HepG2 (cell line): ENCODE results near the gene SLC29A1. TPM values are rescaled to one million over a fixed set of nuclear protein-coding genes. Genes with fewer than 3 reads are reported as not detected.
A peak's percentile ranks its signal among the peaks of the same experiment; 100 is the strongest.

Source experiments
- ATAC-seq: fragments of 200-7000 bp; cut with Tn5 transposase; 3 replicates; pipeline ENCODE4 v1.9.1; 2020; ENCODE audit warnings: mild to moderate bottlenecking, moderate library complexity
- BruUV-seq: library from RNA; stranded (reverse); fragments of 400-500 nt; replicated peaks from 2 replicates; lab custom pipeline; 2021; lab: Mats Ljungman, UMichigan
- CTCF ChIA-PET: fragments of 300-600 bp; formaldehyde crosslinking; extraction: SDS; loops from one replicate; lab custom pipeline; 2021; ENCODE audit warnings: low total read pairs, inconsistent platforms, low intra/inter-chr PET ratio; lab: Yijun Ruan, JAX
- POLR2A ChIA-PET: fragments of 350-600 bp; sonication (Branson Sonifier 250); formaldehyde crosslinking; loops from one replicate; lab custom pipeline; 2020; ENCODE audit warnings: antibody characterized with exemption, inconsistent platforms; lab: Yijun Ruan, JAX
- DNase-seq: peaks from one replicate; pipeline ENCODE4 v3.0.0-alpha.2; 2015; ENCODE audit warnings: low spot score
- FAIRE-seq: peaks from 3 replicates; lab custom pipeline; 2011; peaks lifted over from hg19 to GRCh38; lab: Jason Lieb, UNC
- H2AFZ ChIP-seq: one replicate; pipeline ENCODE4 v1.6.1; 2011; ENCODE audit warnings: low read length, inconsistent platforms
- H3K27ac ChIP-seq: fragments of 300-600 bp; 3 replicates; pipeline ENCODE4 v1.8.0; 2011; ENCODE audit warnings: mixed run types, mild to moderate bottlenecking, mixed read lengths, low read length, inconsistent platforms; ENCODE audit not compliant: insufficient read depth; ENCODE audit errors: extremely low read length
- H3K27me3 ChIP-seq, 2 experiments: fragments of 200-600 bp in 1 of 2; 2 replicates in 1 of 2; 3 replicates in 1 of 2; pipeline versions ENCODE4 v1.6.0 to v1.8.0; 2011; ENCODE audit warnings: low read length in 2 of 2, mild to moderate bottlenecking in 2 of 2, moderate library complexity in 2 of 2, inconsistent platforms in 1 of 2; ENCODE audit not compliant: insufficient read depth in 2 of 2, control insufficient read depth in 1 of 2
- H3K36me3 ChIP-seq, 2 experiments: fragments of 200-600 bp in 1 of 2; replicated peaks in 1 of 2; 2 replicates in 1 of 2; 3 replicates in 1 of 2; pipeline versions ENCODE4 v1.5.1 to v1.8.0; 2011; ENCODE audit warnings: low read length in 2 of 2, inconsistent platforms in 1 of 2; ENCODE audit not compliant: insufficient read depth in 2 of 2, control insufficient read depth in 1 of 2
- H3K4me1 ChIP-seq: 2 replicates; pipeline ENCODE4 v1.5.1; 2012; ENCODE audit warnings: low read length, inconsistent platforms; ENCODE audit not compliant: insufficient read depth
- H3K4me2 ChIP-seq: 2 replicates; pipeline ENCODE4 v1.6.0; 2011; ENCODE audit warnings: low read depth, low read length, inconsistent platforms
- H3K4me3 ChIP-seq, 3 experiments: fragments of 200-600 bp in 1 of 3; sonication (generic), shearing (Covaris generic) in 1 of 3; replicated peaks in 1 of 3; 2 replicates each; pipeline ENCODE4 v1.5.1; 2011 to 2016; ENCODE audit warnings: low read length in 3 of 3, inconsistent platforms in 2 of 3, low read depth in 2 of 3, mild to moderate bottlenecking in 2 of 3, control low read depth in 1 of 3, mixed read lengths in 1 of 3; ENCODE audit not compliant: insufficient read depth in 1 of 3
- H3K79me2 ChIP-seq: one replicate; pipeline ENCODE4 v1.6.1; 2011; ENCODE audit warnings: low read length, inconsistent platforms; ENCODE audit not compliant: insufficient read depth
- H3K9ac ChIP-seq: 2 replicates; pipeline ENCODE4 v1.6.0; 2011; ENCODE audit warnings: mild to moderate bottlenecking, low read depth, low read length, inconsistent platforms; ENCODE audit not compliant: insufficient read depth
- H3K9me3 ChIP-seq: 2 replicates; pipeline ENCODE4 v1.5.1; 2012; ENCODE audit warnings: mild to moderate bottlenecking, low read length
- H4K20me1 ChIP-seq: 2 replicates; pipeline ENCODE4 v1.6.0; 2011; ENCODE audit warnings: inconsistent platforms, mild to moderate bottlenecking, low read length, moderate library complexity; ENCODE audit not compliant: insufficient read depth
- KLF15 ChIP-seq: sonication (generic); formaldehyde crosslinking; IDR thresholded peaks from 2 replicates; pipeline ENCODE4 v1.8.1; 2023; ENCODE audit warnings: borderline replicate concordance, mild to moderate bottlenecking, inconsistent platforms, missing genetic modification reagents, mixed read lengths
- RXRA ChIP-seq: sonication (generic); formaldehyde crosslinking; IDR thresholded peaks from 2 replicates; pipeline ENCODE4 v1.5.1; 2020; ENCODE audit warnings: missing genetic modification reagents
- ZNF24 ChIP-seq: fragments of 450-650 bp; IDR thresholded peaks from 2 replicates; pipeline ENCODE4 v1.6.1; 2017; ENCODE audit warnings: antibody characterized with exemption, mild to moderate bottlenecking
- ZNF773 ChIP-seq: sonication (generic); formaldehyde crosslinking; IDR thresholded peaks from 2 replicates; pipeline ENCODE4 v1.4.0; 2020; ENCODE audit warnings: missing genetic modification reagents, borderline replicate concordance
- WGBS: methylation state at CpG from one replicate; pipeline ENCODE4 v1.1.6; 2017; ENCODE audit warnings: low lambda C conversion rate; 5-methylcytosine and 5-hydroxymethylcytosine counted together
- in situ Hi-C: cut with HindIII; loops from 2 replicates; pipeline ENCODE4 v1.10.0; 2017; ENCODE audit warnings: low pct_unique_long_range_greater_than_20kb; ENCODE audit not compliant: extremely low pct_ligation_motif_present
- intact Hi-C: fragments of 100-400 bp; cut with micrococcal nuclease; formaldehyde crosslinking; loops from one replicate; pipeline ENCODE4 v1.10.0; 2022; ENCODE audit not compliant: unreplicated experiment
- polyA plus RNA-seq, 8 experiments: library from polyadenylated mRNA; depleted of rRNA in 3 of 8; stranded (reverse) in 7 of 8; unstranded in 1 of 8; fragments of >200 nt; fragmentation: Illumina TruSeq in 4 of 8; extraction: Trizol in 4 of 8; gene quantifications; 2 replicates each; pipeline versions ENCODE4 v1.2.1 to v1.2.3, GENCODE V29; 2011 to 2016; ENCODE audit warnings: low read depth in 4 of 8, missing spikeins in 1 of 8, mixed read lengths in 1 of 8; ENCODE audit not compliant: insufficient read depth in 1 of 8
- total RNA-seq, 5 experiments: library from RNA; depleted of rRNA; stranded (reverse); fragments of >200 nt; fragmentation: Illumina TruSeq; extraction: Trizol; gene quantifications; 2 replicates each; pipeline ENCODE4 v1.2.3, GENCODE V29; 2016; ENCODE audit warnings: low read depth in 1 of 5
- TF ChIP-seq, protein P1 (sequence below): sonication (generic); formaldehyde crosslinking; IDR thresholded peaks from 2 replicates; pipeline ENCODE4 v1.8.1; 2023; ENCODE audit warnings: mild to moderate bottlenecking, missing genetic modification reagents
- TF ChIP-seq, protein P2 (sequence below): sonication (generic); formaldehyde crosslinking; IDR thresholded peaks from 2 replicates; pipeline ENCODE4 v1.4.0; 2020; ENCODE audit warnings: missing genetic modification reagents
- TF ChIP-seq, protein P3 (sequence below): sonication (generic); formaldehyde crosslinking; IDR thresholded peaks from 2 replicates; pipeline ENCODE4 v1.8.1; 2022; ENCODE audit warnings: mild to moderate bottlenecking, missing genetic modification reagents

Gene SLC29A1
- total and polyA plus RNA-seq, 2 of the 13 experiments (the other 11 are each of a cell fraction or from before 2014, with no cell fraction given) = 43.2 to 106 TPM

GRCh38 chr6:44237813-44238433 lies 14.5 kb downstream of the SLC29A1 start (continued):
- TF ChIP-seq, protein P1, sequence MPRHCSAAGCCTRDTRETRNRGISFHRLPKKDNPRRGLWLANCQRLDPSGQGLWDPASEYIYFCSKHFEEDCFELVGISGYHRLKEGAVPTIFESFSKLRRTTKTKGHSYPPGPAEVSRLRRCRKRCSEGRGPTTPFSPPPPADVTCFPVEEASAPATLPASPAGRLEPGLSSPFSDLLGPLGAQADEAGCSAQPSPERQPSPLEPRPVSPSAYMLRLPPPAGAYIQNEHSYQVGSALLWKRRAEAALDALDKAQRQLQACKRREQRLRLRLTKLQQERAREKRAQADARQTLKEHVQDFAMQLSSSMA (CRISPR knock-in tag) = peak; percentile 52; the same call in 1 of the 2 replicates
- TF ChIP-seq ZNF24 = no peak
- TF ChIP-seq RXRA = peak; percentile 77; the same call in 1 of the 2 replicates
- TF ChIP-seq, protein P2, sequence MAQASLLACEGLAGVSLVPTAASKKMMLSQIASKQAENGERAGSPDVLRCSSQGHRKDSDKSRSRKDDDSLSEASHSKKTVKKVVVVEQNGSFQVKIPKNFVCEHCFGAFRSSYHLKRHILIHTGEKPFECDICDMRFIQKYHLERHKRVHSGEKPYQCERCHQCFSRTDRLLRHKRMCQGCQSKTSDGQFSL (CRISPR knock-in tag) = peak; percentile 86
- TF ChIP-seq ZNF773 = peak; percentile 60; the same call in 1 of the 2 replicates

DNA sequence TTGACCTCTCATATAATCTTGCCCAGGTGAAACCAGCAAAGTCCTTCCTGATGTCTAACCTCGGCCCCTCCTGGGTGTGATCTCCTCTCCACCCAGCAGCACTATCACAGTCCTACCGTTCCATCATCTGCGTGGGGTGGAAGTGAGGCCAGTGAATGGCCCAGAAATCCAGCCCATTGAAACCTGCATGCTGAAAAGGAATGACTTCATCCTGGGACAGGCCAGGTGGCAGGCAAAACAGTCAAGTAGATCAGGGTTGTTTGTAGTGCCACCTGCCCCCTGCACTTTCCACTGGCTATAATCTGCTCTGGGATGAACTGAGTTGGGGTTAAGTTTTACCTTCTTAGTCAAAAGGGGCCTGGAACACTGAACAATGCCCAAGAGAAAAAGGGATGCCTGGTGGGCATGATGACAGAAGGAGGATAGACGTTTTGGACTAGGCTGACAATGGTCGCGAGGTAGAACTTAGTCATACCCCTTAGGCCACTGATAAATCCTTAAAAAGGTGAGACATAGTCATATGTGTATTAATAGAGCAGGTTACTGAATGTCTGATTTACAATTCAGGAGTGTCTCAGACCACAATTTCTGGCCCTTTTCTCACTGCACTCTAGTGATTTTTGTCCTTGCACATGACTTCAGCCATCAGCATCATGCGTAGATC lies 15.4 kb downstream of the SLC29A1 start:
- no peak for TF ChIP-seq KLF15 (CRISPR knock-in tag)
- TF ChIP-seq, protein P3, sequence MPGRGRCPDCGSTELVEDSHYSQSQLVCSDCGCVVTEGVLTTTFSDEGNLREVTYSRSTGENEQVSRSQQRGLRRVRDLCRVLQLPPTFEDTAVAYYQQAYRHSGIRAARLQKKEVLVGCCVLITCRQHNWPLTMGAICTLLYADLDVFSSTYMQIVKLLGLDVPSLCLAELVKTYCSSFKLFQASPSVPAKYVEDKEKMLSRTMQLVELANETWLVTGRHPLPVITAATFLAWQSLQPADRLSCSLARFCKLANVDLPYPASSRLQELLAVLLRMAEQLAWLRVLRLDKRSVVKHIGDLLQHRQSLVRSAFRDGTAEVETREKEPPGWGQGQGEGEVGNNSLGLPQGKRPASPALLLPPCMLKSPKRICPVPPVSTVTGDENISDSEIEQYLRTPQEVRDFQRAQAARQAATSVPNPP (CRISPR knock-in tag) = 0 out of 2 replicates have a peak, but pooled peaks have one; percentile 23
- no peak for FAIRE-seq
- Histone ChIP-seq H2AFZ (no peak overlapping the region), H3K27ac (no peak overlapping the region), H3K36me3 (no peaks in the 10 kb centered on the region; a peak in 1 of 5 replicates), H3K9ac (no peak overlapping the region), H4K20me1 (no peaks in the 10 kb centered on the region), H3K4me2 (peak overlapping the region; percentile 90; the same call in 1 of the 2 replicates), H3K4me3 (no peak overlapping the region), H3K27me3 (no peaks in the 10 kb centered on the region), H3K4me1 (peaks cover 73% of the 10 kb centered on the region), H3K9me3 (no peaks in the 10 kb centered on the region), H3K79me2 (no peaks in the 10 kb centered on the region)
- 60% methylated on average over 7 of the region's 7 CpGs for WGBS
- in situ Hi-C loops = loop anchor here (5.0 kb wide), 1 partner anchor 137 kb away; no protein-coding TSS in a partner anchor
- POLR2A ChIA-PET = no interaction called here
- no peak for DNase-seq
- intact Hi-C loops = loop anchor here (5.0 kb wide), 1 partner anchor 127 kb away; no protein-coding TSS in a partner anchor
- ATAC-seq = no peak
- CTCF ChIA-PET = interaction anchor here (0.9 to 5.3 kb wide), 3 partner anchors 17 to 143 kb away, joined by 4 to 36 read pairs (median 12); no protein-coding TSS in a partner anchor
- no TSS peak for BruUV-seq
